ENCODE data around the gene BORCS5.

DNA sequence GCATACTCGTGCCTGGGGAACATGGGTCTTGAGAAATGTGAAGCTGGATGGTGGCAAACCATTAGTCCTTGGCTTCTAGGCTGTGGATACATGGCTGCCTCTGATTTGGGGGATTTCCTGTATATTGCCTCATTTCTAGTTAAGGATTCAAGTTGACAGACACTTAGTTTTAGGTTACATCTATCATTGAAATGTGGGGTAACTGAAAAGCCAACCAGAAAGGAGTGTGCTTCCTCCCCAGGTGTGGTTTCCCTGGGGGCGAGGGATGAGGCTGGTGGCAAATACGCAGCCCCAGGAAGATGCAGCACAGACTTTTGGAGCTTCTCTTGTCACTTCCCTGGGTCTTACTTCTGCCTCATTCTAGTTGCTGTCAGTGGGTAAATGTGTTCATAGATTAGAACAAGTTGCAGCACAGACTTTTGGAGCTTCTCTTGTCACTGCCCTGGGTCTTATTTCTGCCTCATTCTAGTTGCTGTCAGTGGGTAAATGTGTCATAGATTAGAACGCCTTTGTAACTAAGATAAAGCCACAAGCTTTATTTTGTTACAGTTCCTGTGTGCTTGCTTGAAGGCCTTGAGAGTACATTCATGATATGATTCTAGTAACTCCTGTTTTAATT is 85.1 kb downstream of the BORCS5 start:
- TF ChIP-seq, protein P1, sequence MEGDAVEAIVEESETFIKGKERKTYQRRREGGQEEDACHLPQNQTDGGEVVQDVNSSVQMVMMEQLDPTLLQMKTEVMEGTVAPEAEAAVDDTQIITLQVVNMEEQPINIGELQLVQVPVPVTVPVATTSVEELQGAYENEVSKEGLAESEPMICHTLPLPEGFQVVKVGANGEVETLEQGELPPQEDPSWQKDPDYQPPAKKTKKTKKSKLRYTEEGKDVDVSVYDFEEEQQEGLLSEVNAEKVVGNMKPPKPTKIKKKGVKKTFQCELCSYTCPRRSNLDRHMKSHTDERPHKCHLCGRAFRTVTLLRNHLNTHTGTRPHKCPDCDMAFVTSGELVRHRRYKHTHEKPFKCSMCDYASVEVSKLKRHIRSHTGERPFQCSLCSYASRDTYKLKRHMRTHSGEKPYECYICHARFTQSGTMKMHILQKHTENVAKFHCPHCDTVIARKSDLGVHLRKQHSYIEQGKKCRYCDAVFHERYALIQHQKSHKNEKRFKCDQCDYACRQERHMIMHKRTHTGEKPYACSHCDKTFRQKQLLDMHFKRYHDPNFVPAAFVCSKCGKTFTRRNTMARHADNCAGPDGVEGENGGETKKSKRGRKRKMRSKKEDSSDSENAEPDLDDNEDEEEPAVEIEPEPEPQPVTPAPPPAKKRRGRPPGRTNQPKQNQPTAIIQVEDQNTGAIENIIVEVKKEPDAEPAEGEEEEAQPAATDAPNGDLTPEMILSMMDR (conservative IDR thresholded peaks at IDR 0.05; ENCODE audit: low read length): no peak
- TF ChIP-seq EZH2phosphoT487 (IDR thresholded peaks at IDR 0.05; ENCODE audit: borderline replicate concordance, low read depth, low read length): no peak
